Activated naive CD8-positive, alpha-beta T cell treated with anti-CD3 and anti-CD28 coated beads, Interleukin-2, amount 50 U/mL, for 24 hours (primary cell): ENCODE results near the gene ZNF197.

Source experiments
- ATAC-seq: fragments of 150-1000 bp; cut with Tn5 transposase; one replicate; pipeline ENCODE4 v1.10.0; 2021
- DNase-seq: peaks from one replicate; pipeline ENCODE4 v3.0.0; 2021
- H3K27ac Mint-ChIP-seq: one replicate; pipeline ENCODE4 v1.8.0; 2021; ENCODE audit warnings: mild to moderate bottlenecking, mixed read lengths
- H3K27me3 Mint-ChIP-seq: one replicate; pipeline ENCODE4 v1.8.0; 2021; ENCODE audit warnings: mixed read lengths
- H3K36me3 Mint-ChIP-seq: one replicate; pipeline ENCODE4 v1.8.0; 2021; ENCODE audit warnings: low read depth, mixed read lengths
- H3K4me1 Mint-ChIP-seq: one replicate; pipeline ENCODE4 v1.8.0; 2021; ENCODE audit warnings: mixed read lengths
- H3K4me3 Mint-ChIP-seq: one replicate; pipeline ENCODE4 v1.8.0; 2021; ENCODE audit warnings: mild to moderate bottlenecking, moderate library complexity, mixed read lengths
- H3K9me3 Mint-ChIP-seq: one replicate; pipeline ENCODE4 v1.8.0; 2021; ENCODE audit warnings: mixed read lengths

Gene ZNF197

DNA sequence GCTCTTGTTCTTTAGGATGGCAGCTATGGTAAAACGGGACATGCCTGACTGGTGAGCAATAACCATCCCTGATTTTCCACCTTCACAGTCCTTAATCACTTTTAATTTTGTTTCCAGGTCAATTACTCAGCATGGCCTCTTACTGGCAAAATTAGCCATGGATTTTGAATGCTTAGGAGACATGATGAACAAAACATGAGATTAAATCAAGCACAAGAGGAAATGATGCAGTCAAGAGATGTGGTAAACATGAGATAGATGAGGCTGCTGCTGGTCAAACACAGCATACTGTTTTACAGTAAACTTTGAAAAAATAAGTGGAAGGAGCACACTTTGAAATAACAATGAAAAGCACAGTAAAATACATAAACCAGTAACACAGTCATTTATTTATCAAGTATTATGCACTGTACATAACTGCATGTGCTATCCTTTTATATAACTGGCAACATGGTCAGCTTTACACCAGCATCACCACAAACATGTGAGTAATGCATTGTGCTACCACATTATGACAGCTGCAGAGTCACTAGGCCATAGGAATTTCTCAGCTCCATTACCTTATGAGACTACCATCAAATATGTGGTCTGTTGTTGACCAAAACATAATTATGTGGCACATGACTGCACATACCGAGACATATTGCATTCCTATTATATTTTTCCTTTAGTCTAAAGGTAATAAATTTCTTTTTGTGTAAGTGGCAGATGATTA, 57.5 kb downstream of the ZNF197 start:
- no peak for DNase-seq
- Mint-ChIP-seq H3K4me1 (peaks cover 13% of the 10 kb centered on the region), H3K9me3 (peaks cover 57% of the 10 kb centered on the region), H3K27ac (no peak overlapping the region), H3K4me3 (no peak overlapping the region), H3K27me3 (peaks cover 9% of the 10 kb centered on the region), H3K36me3 (peaks cover 46% of the 10 kb centered on the region)
- no peak for ATAC-seq

DNA sequence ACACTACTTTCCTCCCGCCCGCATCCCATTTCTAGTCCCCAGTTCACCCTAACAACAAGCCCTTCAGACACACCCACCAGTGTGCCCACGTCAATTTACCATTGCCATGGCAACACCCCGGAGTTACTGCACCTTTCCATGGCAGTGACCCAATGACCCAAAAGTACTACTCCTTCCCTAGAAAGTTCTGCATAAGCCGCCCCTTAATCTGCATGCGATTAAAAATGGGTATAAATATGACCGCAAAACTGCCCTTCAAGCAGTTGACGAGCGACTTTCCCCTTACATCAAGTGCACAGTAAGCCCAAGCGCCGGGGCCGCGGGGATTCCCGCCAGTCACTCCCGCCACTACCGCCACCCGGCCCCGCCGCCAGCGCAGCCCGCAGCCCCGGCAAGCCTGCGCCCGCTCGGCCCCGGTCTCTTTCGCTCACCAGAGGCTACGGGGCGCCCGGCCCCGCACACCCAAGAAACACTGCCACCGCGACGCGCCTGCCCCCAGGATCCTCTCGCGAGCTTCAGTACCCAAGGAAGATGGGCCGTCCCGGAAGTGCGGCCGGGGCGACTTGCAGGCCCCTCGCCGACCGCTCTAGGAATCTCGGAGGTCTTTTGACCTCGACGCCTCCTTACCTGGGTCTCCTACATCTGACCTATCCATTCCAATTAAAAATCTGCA, 60.4 kb downstream of the ZNF197 start:
- Mint-ChIP-seq H3K4me3 (peak overlapping the region; percentile 76), H3K27ac (no peak overlapping the region), H3K36me3 (peaks cover 46% of the 10 kb centered on the region), H3K4me1 (peaks cover 13% of the 10 kb centered on the region), H3K9me3 (peaks cover 71% of the 10 kb centered on the region), H3K27me3 (peaks cover 20% of the 10 kb centered on the region)
- peak; percentile 65 for ATAC-seq
- DNase-seq, result peak; percentile 47

DNA sequence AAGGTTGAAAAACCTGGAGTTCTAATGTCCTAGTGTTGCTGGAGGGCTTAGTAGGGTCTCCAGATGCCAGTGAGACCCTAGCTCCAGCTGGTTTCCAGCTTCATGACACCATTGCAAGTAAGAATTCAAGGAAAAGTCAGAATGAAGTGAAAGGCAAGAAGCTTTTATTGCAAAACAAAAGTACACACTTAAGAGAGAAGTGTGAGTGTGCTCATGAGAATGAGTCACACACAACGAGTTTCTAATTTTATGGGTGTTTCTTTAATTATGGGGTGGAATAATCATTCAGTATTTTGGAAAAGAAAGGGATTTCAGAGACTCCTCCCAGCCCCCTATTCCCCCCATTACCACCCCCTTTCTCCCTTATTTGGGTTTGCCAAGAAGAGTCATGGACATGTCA, 63.1 kb downstream of the ZNF197 start:
- H3K27me3 Mint-ChIP-seq, result peaks cover 38% of the 10 kb centered on the region
- H3K9me3 Mint-ChIP-seq, result peaks cover 62% of the 10 kb centered on the region
- H3K36me3 Mint-ChIP-seq, result peaks cover 33% of the 10 kb centered on the region
- H3K27ac Mint-ChIP-seq, result no peak overlapping the region
- ATAC-seq, result no peak
- H3K4me3 Mint-ChIP-seq, result no peak overlapping the region
- peaks cover 13% of the 10 kb centered on the region for H3K4me1 Mint-ChIP-seq
- no peak for DNase-seq
